HG02610 (cell line): ENCODE measurements around the gene CAMLG.
"Not testable (repeated sequence)": the region's sequence is repeated elsewhere in the genome, so short reads cannot be mapped to it uniquely, and the experiment has no call there.

Experiments used
- ATAC-seq: cut with Tn5 transposase; IDR thresholded peaks from one replicate; pipeline ENCODE4 v1.9.1; 2021; ENCODE audit warnings: mild to moderate bottlenecking, moderate library complexity; ENCODE audit not compliant: unreplicated experiment

Gene CAMLG

GRCh38 chr5:134738133-134738962, at the start of gene CAMLG:
CAMLG (plus strand) TSS chr5:134738548; CDS start chr5:134738621, 73 bp downstream.
- peak; percentile 97 for ATAC-seq

- not testable (repeated sequence) for ATAC-seq
Measured at GRCh38 chr5:134690144-134690543, 48.2 kb upstream of the CAMLG start.

GRCh38 chr5:134692722-134693121, 45.6 kb upstream of the CAMLG start:
- ATAC-seq, result no peak

- ATAC-seq, result no peak
Measured at GRCh38 chr5:134708301-134708700, 30.0 kb upstream of the CAMLG start.

- ATAC-seq, result no peak
Measured at GRCh38 chr5:134714120-134714519, 24.2 kb upstream of the CAMLG start.

GRCh38 chr5:134714541-134714940, 23.8 kb upstream of the CAMLG start:
- ATAC-seq, result no peak

GRCh38 chr5:134715466-134715865, 22.9 kb upstream of the CAMLG start:
- ATAC-seq, result not testable (repeated sequence)

- ATAC-seq, result no peak
Measured at GRCh38 chr5:134724872-134725271, 13.5 kb upstream of the CAMLG start.

GRCh38 chr5:134732819-134733218, 5.5 kb upstream of the CAMLG start:
- ATAC-seq, result no peak

GRCh38 chr5:134735243-134735642, 3.1 kb upstream of the CAMLG start:
- no peak for ATAC-seq

GRCh38 chr5:134736173-134736812, 2.1 kb upstream of the CAMLG start:
- no peak for ATAC-seq

GRCh38 chr5:134738963-134739661, 764 bp downstream of the CAMLG start:
- ATAC-seq, result no peak

GRCh38 chr5:134741052-134741451, 2.7 kb downstream of the CAMLG start:
- ATAC-seq, result no peak

GRCh38 chr5:134742134-134742533, 3.8 kb downstream of the CAMLG start:
- no peak for ATAC-seq

- no peak for ATAC-seq
Measured at GRCh38 chr5:134749415-134749814, 11.1 kb downstream of the CAMLG start.

GRCh38 chr5:134758176-134758503, 19.8 kb downstream of the CAMLG start:
- ATAC-seq, result peak; percentile 3

GRCh38 chr5:134758504-134759341, 20.4 kb downstream of the CAMLG start, which contains the start of gene DDX46:
DDX46 (plus strand) TSS chr5:134758779; CDS start chr5:134758939, 160 bp downstream.
- ATAC-seq, result peak; percentile 96

GRCh38 chr5:134767528-134768291, 29.4 kb downstream of the CAMLG start:
- ATAC-seq, result not testable (repeated sequence)

GRCh38 chr5:134769206-134769605, 30.9 kb downstream of the CAMLG start:
- ATAC-seq, result no peak
